ENCODE data around the gene CFAP61.

Gene CFAP61

DNA sequence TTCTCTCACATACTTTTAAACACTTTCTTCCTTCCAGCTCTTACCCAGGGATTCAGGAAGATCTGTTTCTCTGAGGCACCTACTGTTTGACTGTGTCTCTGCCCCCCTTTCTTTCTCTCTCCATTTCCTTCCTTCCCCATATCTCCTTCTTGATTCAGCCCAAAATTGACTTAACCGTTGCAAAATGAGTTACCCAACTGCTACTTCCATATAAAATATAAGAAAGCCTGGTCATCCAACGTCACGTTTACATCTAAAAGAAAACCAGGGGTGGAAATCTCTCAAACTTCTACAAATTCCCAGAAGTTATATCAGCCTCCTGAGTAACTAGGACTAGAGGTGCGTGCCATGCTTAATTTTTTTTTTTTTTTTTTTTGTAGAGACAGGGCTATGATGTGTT lies 220.4 kb downstream of the CFAP61 start:
- DNase-seq (ENCODE audit: low spot score), result no peak
- TF ChIP-seq, protein P1, sequence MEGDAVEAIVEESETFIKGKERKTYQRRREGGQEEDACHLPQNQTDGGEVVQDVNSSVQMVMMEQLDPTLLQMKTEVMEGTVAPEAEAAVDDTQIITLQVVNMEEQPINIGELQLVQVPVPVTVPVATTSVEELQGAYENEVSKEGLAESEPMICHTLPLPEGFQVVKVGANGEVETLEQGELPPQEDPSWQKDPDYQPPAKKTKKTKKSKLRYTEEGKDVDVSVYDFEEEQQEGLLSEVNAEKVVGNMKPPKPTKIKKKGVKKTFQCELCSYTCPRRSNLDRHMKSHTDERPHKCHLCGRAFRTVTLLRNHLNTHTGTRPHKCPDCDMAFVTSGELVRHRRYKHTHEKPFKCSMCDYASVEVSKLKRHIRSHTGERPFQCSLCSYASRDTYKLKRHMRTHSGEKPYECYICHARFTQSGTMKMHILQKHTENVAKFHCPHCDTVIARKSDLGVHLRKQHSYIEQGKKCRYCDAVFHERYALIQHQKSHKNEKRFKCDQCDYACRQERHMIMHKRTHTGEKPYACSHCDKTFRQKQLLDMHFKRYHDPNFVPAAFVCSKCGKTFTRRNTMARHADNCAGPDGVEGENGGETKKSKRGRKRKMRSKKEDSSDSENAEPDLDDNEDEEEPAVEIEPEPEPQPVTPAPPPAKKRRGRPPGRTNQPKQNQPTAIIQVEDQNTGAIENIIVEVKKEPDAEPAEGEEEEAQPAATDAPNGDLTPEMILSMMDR (IDR thresholded peaks at IDR 0.05; ENCODE audit: borderline replicate concordance, control extremely low read depth, extremely low read depth, insufficient read depth, missing control alignments), result no peak
- in situ Hi-C loops (cut with MboI; ENCODE audit: low sequenced_read_pairs, unreplicated experiment), result no loop called here

DNA sequence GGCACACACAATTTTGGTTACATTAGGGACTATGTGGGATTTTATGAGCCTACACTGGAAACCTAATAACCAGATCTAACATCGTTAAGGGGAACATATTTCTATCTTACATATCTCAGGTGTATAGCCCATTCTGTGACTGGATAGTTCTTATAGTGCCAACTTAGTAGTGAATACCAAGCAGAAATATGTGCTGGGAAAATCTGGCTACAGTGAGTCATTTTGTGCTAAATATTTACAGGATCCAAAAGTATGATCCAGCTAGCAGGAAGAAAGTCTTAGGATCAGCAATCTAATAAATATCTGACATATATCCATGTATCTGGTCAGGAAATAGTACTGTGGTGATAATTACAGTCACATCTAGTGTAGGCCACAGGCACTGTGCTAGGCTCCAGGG lies 221.0 kb downstream of the CFAP61 start:
- TF ChIP-seq, protein P1 (IDR thresholded peaks at IDR 0.05; ENCODE audit: borderline replicate concordance, control extremely low read depth, extremely low read depth, insufficient read depth, missing control alignments), result no peak
- in situ Hi-C loops (cut with MboI; ENCODE audit: low sequenced_read_pairs, unreplicated experiment), result no loop called here
- no peak for DNase-seq (ENCODE audit: low spot score)

GRCh38 chr20:20274821-20275220 lies 222.5 kb downstream of the CFAP61 start:
- no peak for DNase-seq (ENCODE audit: low spot score)
- in situ Hi-C loops (cut with MboI; ENCODE audit: low sequenced_read_pairs, unreplicated experiment), result no loop called here
- TF ChIP-seq, protein P1 (IDR thresholded peaks at IDR 0.05; ENCODE audit: borderline replicate concordance, control extremely low read depth, extremely low read depth, insufficient read depth, missing control alignments), result no peak

- in situ Hi-C loops (cut with MboI; ENCODE audit: low sequenced_read_pairs, unreplicated experiment), result no loop called here
- no peak for DNase-seq (ENCODE audit: low spot score)
- TF ChIP-seq, protein P1 (IDR thresholded peaks at IDR 0.05; ENCODE audit: borderline replicate concordance, control extremely low read depth, extremely low read depth, insufficient read depth, missing control alignments), result no peak
Observed at GRCh38 chr20:20275636-20276035, 223.3 kb downstream of the CFAP61 start.

- TF ChIP-seq, protein P1 (IDR thresholded peaks at IDR 0.05; ENCODE audit: borderline replicate concordance, control extremely low read depth, extremely low read depth, insufficient read depth, missing control alignments), result no peak
- no peak for DNase-seq (ENCODE audit: low spot score)
- in situ Hi-C loops (cut with MboI; ENCODE audit: low sequenced_read_pairs, unreplicated experiment), result no loop called here
Observed at GRCh38 chr20:20276811-20277530, 224.6 kb downstream of the CFAP61 start.

DNA sequence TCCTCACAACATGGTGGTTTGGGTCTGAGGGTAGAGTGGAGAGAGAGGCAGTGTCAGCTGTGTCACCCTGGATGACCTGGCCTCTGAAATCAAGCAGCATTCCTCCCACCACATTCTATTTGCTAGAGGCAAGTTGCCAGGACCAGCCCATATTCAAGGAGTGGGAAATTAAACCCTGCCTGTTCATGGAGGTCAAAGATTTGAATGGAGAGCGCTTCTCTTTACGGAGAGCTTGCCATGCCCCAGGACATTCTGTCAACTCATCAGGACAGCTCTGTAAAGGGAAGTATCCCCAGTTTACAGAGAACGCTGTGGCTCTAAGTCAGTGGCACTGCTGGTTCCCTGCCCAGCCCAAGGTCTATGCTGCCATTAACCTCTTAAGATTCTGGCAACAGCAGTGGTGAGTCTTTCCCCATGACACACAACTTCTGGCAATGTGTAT lies 225.6 kb downstream of the CFAP61 start:
- TF ChIP-seq, protein P1 (IDR thresholded peaks at IDR 0.05; ENCODE audit: borderline replicate concordance, control extremely low read depth, extremely low read depth, insufficient read depth, missing control alignments), result no peak
- no peak for DNase-seq (ENCODE audit: low spot score)
- in situ Hi-C loops (cut with MboI; ENCODE audit: low sequenced_read_pairs, unreplicated experiment), result no loop called here
